H1 (cell line): ENCODE data around the gene LYAR. TPM values are rescaled to one million over a fixed set of nuclear protein-coding genes. Genes with fewer than 3 reads are reported as not detected.

Experiments
- CTCF ChIA-PET: fragments of 300-600 bp; sonication (Branson Sonifier 250); formaldehyde crosslinking; loops from one replicate; lab custom pipeline; 2021; ENCODE audit not compliant: partially characterized antibody; lab: Charles Lee
- POLR2A ChIA-PET: fragments of 300-600 bp; sonication (Branson Sonifier 250); formaldehyde crosslinking; loops from one replicate; lab custom pipeline; 2021; ENCODE audit warnings: inconsistent platforms; ENCODE audit not compliant: partially characterized antibody; lab: Charles Lee
- DNase-seq, 2 experiments: peaks; one replicate each; pipeline versions ENCODE4 v3.0.0 to v3.0.0-alpha.2; 2010 to 2022; ENCODE audit warnings: low spot score in 2 of 2, low read depth in 1 of 2, mixed read lengths in 1 of 2
- FAIRE-seq: peaks from 2 replicates; lab custom pipeline; 2011; peaks lifted over from hg19 to GRCh38; lab: Jason Lieb, UNC
- H2AFZ ChIP-seq: 2 replicates; pipeline ENCODE4 v1.8.1; 2012; ENCODE audit warnings: low read length, inconsistent platforms
- H2AK5ac ChIP-seq: 2 replicates; pipeline ENCODE4 v1.6.1; 2013; ENCODE audit warnings: low read depth, low read length
- H2BK120ac ChIP-seq: replicated peaks from 2 replicates; pipeline ENCODE3; 2013; ENCODE audit warnings: low read depth, low read length, inconsistent platforms
- H2BK12ac ChIP-seq: 2 replicates; pipeline ENCODE4 v1.6.1; 2013; ENCODE audit warnings: low read depth, low read length
- H2BK15ac ChIP-seq: 2 replicates; pipeline ENCODE4 v1.6.1; 2013; ENCODE audit warnings: low read length
- H2BK20ac ChIP-seq: 2 replicates; pipeline ENCODE4 v1.6.1; 2013; ENCODE audit warnings: low read length
- H2BK5ac ChIP-seq: 2 replicates; pipeline ENCODE4 v1.6.1; 2013; ENCODE audit warnings: low read depth, low read length
- H3K14ac ChIP-seq: 2 replicates; pipeline ENCODE4 v1.6.1; 2013; ENCODE audit warnings: inconsistent platforms; ENCODE audit not compliant: insufficient read length
- H3K18ac ChIP-seq: 2 replicates; pipeline ENCODE4 v1.6.1; 2013; ENCODE audit warnings: low read length; ENCODE audit errors: extremely low read depth
- H3K23ac ChIP-seq: 2 replicates; pipeline ENCODE4 v1.6.1; 2013; ENCODE audit warnings: inconsistent platforms; ENCODE audit not compliant: insufficient read length
- H3K23me2 ChIP-seq: 2 replicates; pipeline ENCODE4 v1.6.1; 2013; ENCODE audit warnings: low read depth, low read length
- H3K27ac ChIP-seq: 2 replicates; pipeline ENCODE4 v1.6.1; 2011; ENCODE audit warnings: low read depth, low read length, inconsistent platforms
- H3K27me3 ChIP-seq, 4 experiments: replicated peaks in 1 of 4; 1 replicate in 1 of 4; 2 replicates in 3 of 4; pipeline versions ENCODE4 v1.6.1 to v1.8.1; 2011 to 2013; ENCODE audit warnings: low read length in 3 of 4, mild to moderate bottlenecking in 3 of 4, inconsistent platforms in 2 of 4, mixed read lengths in 2 of 4, moderate library complexity in 1 of 4; ENCODE audit not compliant: control insufficient read depth in 3 of 4, insufficient read depth in 3 of 4; ENCODE audit errors: extremely low read depth in 1 of 4
- H3K36me3 ChIP-seq, 4 experiments: 2 replicates each; pipeline versions ENCODE4 v1.6.1 to v1.8.1; 2011 to 2013; ENCODE audit warnings: mild to moderate bottlenecking in 4 of 4, low read length in 3 of 4, moderate library complexity in 2 of 4, control low read depth in 1 of 4, inconsistent platforms in 1 of 4; ENCODE audit not compliant: insufficient read depth in 4 of 4, control insufficient read depth in 2 of 4
- H3K4ac ChIP-seq: replicated peaks from 2 replicates; pipeline ENCODE3; 2013; ENCODE audit warnings: low read length, low read depth, mixed read lengths, inconsistent platforms; ENCODE audit not compliant: insufficient read length
- H3K4me1 ChIP-seq, 4 experiments: replicated peaks in 1 of 4; 1 replicate in 1 of 4; 2 replicates in 3 of 4; pipeline versions ENCODE4 v1.6.1 to v1.8.1; 2011 to 2013; ENCODE audit warnings: low read length in 3 of 4, inconsistent platforms in 2 of 4, mixed read lengths in 1 of 4; ENCODE audit not compliant: insufficient read depth in 4 of 4, control insufficient read depth in 3 of 4
- H3K4me2 ChIP-seq, 2 experiments: 2 replicates each; pipeline versions ENCODE4 v1.6.1 to v1.8.1; 2011 to 2013; ENCODE audit warnings: low read depth in 2 of 2, low read length in 2 of 2, control low read depth in 1 of 2, inconsistent platforms in 1 of 2, mild to moderate bottlenecking in 1 of 2; ENCODE audit not compliant: insufficient read depth in 1 of 2
- H3K4me3 ChIP-seq, 4 experiments: fragments of 200-600, 300-600 bp in 1 of 4; sonication (generic), shearing (Covaris generic), sonication (Bioruptor Twin) in 1 of 4; 2 replicates each; pipeline versions ENCODE4 v1.5.1 to v1.8.1; 2011 to 2016; ENCODE audit warnings: low read length in 4 of 4, low read depth in 3 of 4, control low read depth in 2 of 4, inconsistent platforms in 2 of 4, mild to moderate bottlenecking in 2 of 4, mixed read lengths in 1 of 4, moderate library complexity in 1 of 4; ENCODE audit not compliant: insufficient read depth in 2 of 4; ENCODE audit errors: extremely low read depth in 1 of 4
- H3K56ac ChIP-seq: replicated peaks from 2 replicates; pipeline ENCODE3; 2013; ENCODE audit warnings: low read depth, mild to moderate bottlenecking, mixed read lengths, low read length, inconsistent platforms; ENCODE audit not compliant: insufficient read length
- H3K79me1 ChIP-seq: 2 replicates; pipeline ENCODE4 v1.6.1; 2013; ENCODE audit warnings: low read depth, low read length, control low read depth
- H3K79me2 ChIP-seq, 2 experiments: 2 replicates each; pipeline versions ENCODE4 v1.6.1 to v1.8.1; 2012 to 2013; ENCODE audit warnings: low read length in 2 of 2, mild to moderate bottlenecking in 2 of 2, inconsistent platforms in 1 of 2; ENCODE audit not compliant: insufficient read depth in 2 of 2, control insufficient read depth in 1 of 2
- H3K9ac ChIP-seq, 4 experiments: replicated peaks in 1 of 4; 1 replicate in 1 of 4; 2 replicates in 3 of 4; pipeline versions ENCODE4 v1.6.1 to v1.8.1; 2011 to 2013; ENCODE audit warnings: low read depth in 3 of 4, low read length in 3 of 4, control low read depth in 2 of 4, mild to moderate bottlenecking in 2 of 4, moderate library complexity in 2 of 4, inconsistent platforms in 1 of 4; ENCODE audit errors: extremely low read depth in 1 of 4
- H3K9me3 ChIP-seq, 2 experiments: 2 replicates each; pipeline versions ENCODE4 v1.6.1 to v1.8.1; 2012 to 2013; ENCODE audit warnings: mild to moderate bottlenecking in 2 of 2, moderate library complexity in 2 of 2, control low read depth in 1 of 2, inconsistent platforms in 1 of 2, low read depth in 1 of 2, low read length in 1 of 2, mixed read lengths in 1 of 2; ENCODE audit not compliant: insufficient read depth in 2 of 2
- H4K20me1 ChIP-seq, 2 experiments: replicated peaks in 1 of 2; 2 replicates each; pipeline versions ENCODE3 to v1.8.1; 2011 to 2013; ENCODE audit warnings: inconsistent platforms in 2 of 2, low read length in 2 of 2, mild to moderate bottlenecking in 1 of 2; ENCODE audit not compliant: insufficient read depth in 2 of 2, control insufficient read depth in 1 of 2
- H4K5ac ChIP-seq: 2 replicates; pipeline ENCODE4 v1.6.1; 2013; ENCODE audit warnings: low read length, low read depth, mixed read lengths, inconsistent platforms; ENCODE audit not compliant: insufficient read length
- H4K8ac ChIP-seq: 2 replicates; pipeline ENCODE4 v1.8.0; 2013; ENCODE audit warnings: mild to moderate bottlenecking, moderate library complexity, low read length, inconsistent platforms; ENCODE audit not compliant: insufficient read depth; ENCODE audit errors: extremely low read depth
- H4K91ac ChIP-seq: replicated peaks from 2 replicates; pipeline ENCODE3; 2013; ENCODE audit warnings: low read length, mixed read lengths, inconsistent platforms; ENCODE audit not compliant: insufficient read length
- BACH1 ChIP-seq: IDR thresholded peaks from 2 replicates; pipeline ENCODE4 v1.6.1; 2012; ENCODE audit warnings: low read length, improper control_type of control experiment
- BCL11A ChIP-seq, 2 experiments: IDR thresholded peaks; one replicate each; pipeline ENCODE4 v1.6.1; 2011; ENCODE audit warnings: low read depth in 2 of 2, low read length in 2 of 2, mild to moderate bottlenecking in 2 of 2
- CBX5 ChIP-seq: fragments of 300-800, 300-1000 bp; sonication (generic); IDR thresholded peaks from 2 replicates; pipeline ENCODE4 v1.7.1; 2016; ENCODE audit warnings: antibody characterized with exemption, low read length, low read depth
- CEBPB ChIP-seq: IDR thresholded peaks from 2 replicates; pipeline ENCODE4 v1.6.1; 2012; ENCODE audit warnings: low read depth, low read length
- CHD2 ChIP-seq: IDR thresholded peaks from 2 replicates; pipeline ENCODE4 v1.6.1; 2012; ENCODE audit warnings: low read length, improper control_type of control experiment
- GTF2F1 ChIP-seq: IDR thresholded peaks from 2 replicates; pipeline ENCODE4 v1.6.1; 2012; ENCODE audit warnings: low read depth, low read length, improper control_type of control experiment, borderline replicate concordance
- KDM1A ChIP-seq: fragments of 200-600, 300-600 bp; sonication (generic); IDR thresholded peaks from 2 replicates; pipeline ENCODE4 v1.7.1; 2016; ENCODE audit warnings: mild to moderate bottlenecking, low read length, borderline replicate concordance
- KDM4A ChIP-seq: IDR thresholded peaks from one replicate; pipeline ENCODE4 v1.7.1; 2012; ENCODE audit warnings: low read depth, mild to moderate bottlenecking, moderate library complexity, low read length, inconsistent platforms; ENCODE audit not compliant: severe bottlenecking
- MAX ChIP-seq: IDR thresholded peaks from 2 replicates; pipeline ENCODE4 v1.6.1; 2012; ENCODE audit warnings: inconsistent platforms
- POLR2AphosphoS5 ChIP-seq: IDR thresholded peaks from 2 replicates; pipeline ENCODE4 v1.6.1; 2011; ENCODE audit warnings: low read depth, low read length
- POU5F1 ChIP-seq: IDR thresholded peaks from 2 replicates; pipeline ENCODE4 v1.6.1; 2011; ENCODE audit warnings: low read depth, mild to moderate bottlenecking, low read length, moderate library complexity
- SUZ12 ChIP-seq: fragments of 200-600 bp; sonication (generic); IDR thresholded peaks from 2 replicates; pipeline ENCODE4 v1.6.1; 2012; ENCODE audit warnings: mild to moderate bottlenecking, inconsistent platforms, low read length, moderate library complexity, mixed read lengths
- TAF7 ChIP-seq: optimal IDR thresholded peaks from 2 replicates; pipeline ENCODE3; 2011; ENCODE audit warnings: low read depth, mild to moderate bottlenecking, inconsistent platforms, low read length, moderate library complexity, borderline replicate concordance
- TEAD4 ChIP-seq: IDR thresholded peaks from 2 replicates; pipeline ENCODE4 v1.6.1; 2012; ENCODE audit warnings: low read depth, low read length, inconsistent platforms, mixed read lengths
- WGBS, 2 experiments: shearing (Covaris generic) in 1 of 2; methylation state at CpG; one replicate each; pipeline versions ENCODE4 v1.1.6 to v1.1.7; 2013 to 2015; ENCODE audit warnings: low lambda C conversion rate in 2 of 2, mixed read lengths in 2 of 2, inconsistent platforms in 1 of 2, low coverage in 1 of 2, missing lambda C conversion rate in 1 of 2; ENCODE audit not compliant: insufficient replicate concordance in 2 of 2, insufficient coverage in 1 of 2, insufficient read length in 1 of 2; ENCODE audit errors: extremely low coverage in 1 of 2, missing lambda C conversion rate in 1 of 2; 5-methylcytosine and 5-hydroxymethylcytosine counted together
- polyA plus RNA-seq, 7 experiments: library from polyadenylated mRNA; depleted of rRNA in 3 of 7; stranded (reverse) in 5 of 7; unstranded in 2 of 7; fragments of >200 nt in 5 of 7; fragments of 200-250 nt in 2 of 7; gene quantifications; 1 replicate in 5 of 7; 2 replicates in 1 of 7; 4 replicates in 1 of 7; pipeline versions ENCODE4 v1.2.1 to v1.2.3, GENCODE V29; 2011 to 2013; ENCODE audit warnings: missing spikeins in 2 of 7, mixed read lengths in 2 of 7
- total RNA-seq: library from RNA; stranded (reverse); fragmentation: NEBNext Ultra II Directional; extraction: Animal tissue kit (Norgen Biotek cat#: 25700); gene quantifications from 2 replicates; pipeline ENCODE4 v1.2.1, GENCODE V29; 2021

Gene LYAR
- total and polyA plus RNA-seq, 2 of the 8 experiments (the other 6 are each of a cell fraction or from before 2014, with no cell fraction given), result 6.5 to 46.9 TPM

DNA sequence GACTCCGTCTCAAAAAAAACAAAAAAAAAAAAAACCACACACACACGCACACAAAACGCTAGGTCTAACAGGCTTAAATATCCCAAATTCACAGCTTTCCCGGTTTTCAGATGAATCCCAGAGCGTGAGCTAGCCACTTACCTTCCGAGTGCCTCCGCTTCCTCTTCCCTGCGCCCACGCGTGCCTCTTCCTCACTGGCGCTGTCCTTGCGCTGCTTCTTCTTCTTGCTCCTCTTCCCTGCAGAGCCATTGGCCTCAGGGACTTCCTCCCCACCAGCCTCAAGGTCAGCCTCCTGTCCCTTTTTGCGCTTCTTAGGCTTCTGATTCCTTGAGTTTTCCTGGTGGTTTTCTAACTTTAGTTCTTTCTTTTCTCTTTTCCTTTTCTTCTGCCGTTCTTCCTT is 15.7 kb downstream of the LYAR start:
- H3K14ac ChIP-seq, result no peak overlapping the region
- H3K18ac ChIP-seq, result no peak overlapping the region
- 96% methylated on average over 14 of the region's 14 CpGs; no CpG with 5 or more reads in 1 of the 2 experiments for WGBS, 2 experiments
- DNase-seq, result no peak
- H3K4ac ChIP-seq, result no peak overlapping the region
- no peaks in the 10 kb centered on the region for H3K9me3 ChIP-seq
- no peak overlapping the region for H4K8ac ChIP-seq
- H2BK5ac ChIP-seq, result no peak overlapping the region
- H2BK120ac ChIP-seq, result no peak overlapping the region
- no peak for TF ChIP-seq BCL11A (IDR thresholded peaks at IDR 0.05; ENCODE audit: low read depth in 2 of 2, low read length in 2 of 2)
- no peak for TF ChIP-seq TEAD4
- TF ChIP-seq GTF2F1, result no peak
- no peak for TF ChIP-seq KDM4A
- TF ChIP-seq TAF7, result no peak
- TF ChIP-seq KDM1A, result no peak
- TF ChIP-seq SUZ12, result no peak
- no peak for TF ChIP-seq CHD2
- no peak for TF ChIP-seq MAX
- TF ChIP-seq POLR2AphosphoS5, result no peak
- TF ChIP-seq POU5F1, result no peak
- TF ChIP-seq BACH1, result no peak
- no peak for TF ChIP-seq CBX5
- TF ChIP-seq CEBPB, result no peak
- H2BK20ac ChIP-seq, result no peak overlapping the region
- H2AK5ac ChIP-seq, result no peak overlapping the region
- H2AFZ ChIP-seq, result no peak overlapping the region
- no peak overlapping the region for H4K91ac ChIP-seq
- no peaks in the 10 kb centered on the region for H3K23me2 ChIP-seq
- H3K27me3 ChIP-seq, result no peaks in the 10 kb centered on the region
- no peak overlapping the region for H3K9ac ChIP-seq
- H3K27ac ChIP-seq, result no peak overlapping the region
- peaks cover 13 to 73% (median 49%) of the 10 kb centered on the region in 4 experiments; a peak in 7 of 8 replicates for H3K36me3 ChIP-seq
- no peak overlapping the region for H3K56ac ChIP-seq
- H3K4me3 ChIP-seq, result no peak overlapping the region
- no peak overlapping the region for H3K23ac ChIP-seq
- no peaks in the 10 kb centered on the region for H3K79me1 ChIP-seq
- no peaks in the 10 kb centered on the region for H3K4me1 ChIP-seq
- no peak overlapping the region for H4K5ac ChIP-seq
- no peak overlapping the region for H2BK15ac ChIP-seq
- H3K4me2 ChIP-seq, result no peak overlapping the region
- CTCF ChIA-PET, result interaction anchor here (1.2 to 2.4 kb wide), 8 partner anchors 10 to 156 kb away, joined by 3 to 12 read pairs (median 6); no protein-coding TSS in a partner anchor
- H4K20me1 ChIP-seq, result peaks cover 2 to 7% of the 10 kb centered on the region in 2 experiments
- POLR2A ChIA-PET, result no interaction called here
- FAIRE-seq, result no peak
- H2BK12ac ChIP-seq, result no peak overlapping the region
- no peaks in the 10 kb centered on the region for H3K79me2 ChIP-seq
